Smooth muscle cell (in vitro differentiated cells): ENCODE data around the gene SERPING1. TPM values are rescaled to one million over a fixed set of nuclear protein-coding genes. Genes with fewer than 3 reads are reported as not detected.

Experiments
- DNase-seq: peaks from one replicate; lab custom pipeline; 2025; ENCODE audit not compliant: unreplicated experiment; lab: John Stamatoyannopoulos, UW
- H2AFZ ChIP-seq: fragments of 200-600 bp; sonication (generic); 2 replicates; pipeline ENCODE4 v1.6.0; 2016; ENCODE audit warnings: antibody characterized with exemption, low read depth, mild to moderate bottlenecking
- H3F3A ChIP-seq: fragments of 200-600 bp; sonication (generic); 2 replicates; pipeline ENCODE4 v1.6.0; 2017; ENCODE audit warnings: antibody characterized with exemption, low read depth
- H3K27ac ChIP-seq: fragments of 200-600 bp; sonication (generic); 2 replicates; pipeline ENCODE4 v1.5.1; 2016; ENCODE audit warnings: low read depth, mild to moderate bottlenecking
- H3K27me3 ChIP-seq: fragments of 200-600 bp; sonication (generic); 2 replicates; pipeline ENCODE4 v1.6.1; 2016; ENCODE audit warnings: low read depth, mild to moderate bottlenecking
- H3K36me3 ChIP-seq: fragments of 200-600 bp; sonication (generic); 2 replicates; pipeline ENCODE4 v1.5.1; 2016; ENCODE audit warnings: low read depth
- H3K4me1 ChIP-seq: fragments of 200-600 bp; sonication (generic); 2 replicates; pipeline ENCODE4 v1.5.1; 2016; ENCODE audit warnings: low read depth
- H3K4me2 ChIP-seq: fragments of 200-600 bp; sonication (generic); 2 replicates; pipeline ENCODE4 v1.6.0; 2016; ENCODE audit warnings: mild to moderate bottlenecking
- H3K4me3 ChIP-seq: fragments of 200-600 bp; sonication (generic); 2 replicates; pipeline ENCODE4 v1.5.1; 2016; ENCODE audit warnings: mild to moderate bottlenecking
- H3K79me2 ChIP-seq: fragments of 200-600 bp; sonication (generic); 2 replicates; pipeline ENCODE4 v1.6.0; 2016; ENCODE audit warnings: low read depth, mild to moderate bottlenecking
- H3K9ac ChIP-seq: fragments of 200-600 bp; sonication (generic); 2 replicates; pipeline ENCODE4 v1.6.0; 2016; ENCODE audit warnings: low read depth
- H3K9me3 ChIP-seq: fragments of 200-600 bp; sonication (generic); replicated peaks from 2 replicates; pipeline ENCODE4 v1.5.1; 2016; ENCODE audit warnings: low read depth
- H4K20me1 ChIP-seq: fragments of 200-600 bp; sonication (generic); 2 replicates; pipeline ENCODE4 v1.6.0; 2016; ENCODE audit warnings: low read depth
- CTCF ChIP-seq: fragments of 200-600 bp; sonication (generic); IDR thresholded peaks from 2 replicates; pipeline ENCODE4 v1.5.1; 2017; ENCODE audit warnings: borderline replicate concordance, mild to moderate bottlenecking, antibody characterized with exemption; ENCODE audit not compliant: insufficient read depth, poor library complexity, severe bottlenecking
- WGBS: methylation state at CpG from one replicate; pipeline ENCODE4 v1.1.7; 2016; ENCODE audit warnings: low lambda C conversion rate; 5-methylcytosine and 5-hydroxymethylcytosine counted together
- polyA plus RNA-seq: library from polyadenylated mRNA; unstranded; fragments of >200 nt; fragmentation: Nextera tagmentation; extraction: Ambion mirVana; gene quantifications from 2 replicates; pipeline ENCODE4 v1.2.1, GENCODE V29; 2016
- total RNA-seq: library from RNA; depleted of rRNA; stranded (reverse); fragments of >200 nt; gene quantifications from 2 replicates; pipeline ENCODE4 v1.2.3, GENCODE V29; 2014

The SERPING1 gene
- total and polyA plus RNA-seq, 2 experiments from 2014 or later: 47.8 to 95.8 TPM

- 93% methylated on average over 3 of the region's 3 CpGs for WGBS
- no peaks in the 10 kb centered on the region for H3K36me3 ChIP-seq
- TF ChIP-seq CTCF: no peak
- DNase-seq: no peak
- no peaks in the 10 kb centered on the region for H3K4me1 ChIP-seq
- no peaks in the 10 kb centered on the region for H3K27me3 ChIP-seq
- no peaks in the 10 kb centered on the region for H3K79me2 ChIP-seq
- no peak overlapping the region for H3K4me3 ChIP-seq
- no peak overlapping the region for H3K27ac ChIP-seq
- no peaks in the 10 kb centered on the region for H3K9me3 ChIP-seq
- no peak overlapping the region for H2AFZ ChIP-seq
- H3F3A ChIP-seq: no peaks in the 10 kb centered on the region
- no peak overlapping the region for H3K4me2 ChIP-seq
- H4K20me1 ChIP-seq: no peaks in the 10 kb centered on the region
- H3K9ac ChIP-seq: no peak overlapping the region
These were observed 19.1 kb downstream of the SERPING1 start for GRCh38 chr11:57616595-57616994.

- Histone ChIP-seq H3K36me3 (no peaks in the 10 kb centered on the region), H3K27ac (no peak overlapping the region), H4K20me1 (no peaks in the 10 kb centered on the region), H3F3A (no peaks in the 10 kb centered on the region), H3K4me1 (no peaks in the 10 kb centered on the region), H3K4me3 (no peak overlapping the region), H3K27me3 (no peaks in the 10 kb centered on the region), H3K9ac (no peak overlapping the region), H3K79me2 (no peaks in the 10 kb centered on the region), H3K9me3 (no peaks in the 10 kb centered on the region), H2AFZ (no peak overlapping the region), H3K4me2 (no peak overlapping the region)
- no peak for DNase-seq
- TF ChIP-seq CTCF: no peak
- WGBS: 69% methylated on average over 2 of the region's 2 CpGs
These were observed 21.0 kb downstream of the SERPING1 start for GRCh38 chr11:57618438-57618837.

- WGBS: 95% methylated on average over 2 of the region's 2 CpGs
- no peak overlapping the region for H3K27ac ChIP-seq
- no peak overlapping the region for H3K4me3 ChIP-seq
- H3K27me3 ChIP-seq: no peaks in the 10 kb centered on the region
- no peak for TF ChIP-seq CTCF
- H3K9ac ChIP-seq: no peak overlapping the region
- no peak overlapping the region for H3K4me2 ChIP-seq
- no peaks in the 10 kb centered on the region for H3F3A ChIP-seq
- no peak overlapping the region for H2AFZ ChIP-seq
- no peaks in the 10 kb centered on the region for H3K36me3 ChIP-seq
- H3K9me3 ChIP-seq: no peaks in the 10 kb centered on the region
- no peaks in the 10 kb centered on the region for H4K20me1 ChIP-seq
- H3K4me1 ChIP-seq: no peaks in the 10 kb centered on the region
- no peaks in the 10 kb centered on the region for H3K79me2 ChIP-seq
- DNase-seq: no peak
These were observed 21.8 kb downstream of the SERPING1 start for GRCh38 chr11:57619331-57619730.

- no peaks in the 10 kb centered on the region for H3K36me3 ChIP-seq
- H2AFZ ChIP-seq: no peak overlapping the region
- no peak overlapping the region for H3K27ac ChIP-seq
- H3K9me3 ChIP-seq: no peaks in the 10 kb centered on the region
- H3K4me1 ChIP-seq: no peaks in the 10 kb centered on the region
- H3K79me2 ChIP-seq: no peaks in the 10 kb centered on the region
- DNase-seq: no peak
- H3K9ac ChIP-seq: no peak overlapping the region
- no peaks in the 10 kb centered on the region for H3F3A ChIP-seq
- no peaks in the 10 kb centered on the region for H3K27me3 ChIP-seq
- TF ChIP-seq CTCF: no peak
- no peak overlapping the region for H3K4me2 ChIP-seq
- no peak overlapping the region for H3K4me3 ChIP-seq
- no peaks in the 10 kb centered on the region for H4K20me1 ChIP-seq
These were observed 23.0 kb downstream of the SERPING1 start for GRCh38 chr11:57620467-57620866.
